DND-41 (cell line): ENCODE data around the gene MCOLN1.

Source experiments
- ATAC-seq: fragments of 200-7000 bp; cut with Tn5 transposase; 3 replicates; pipeline ENCODE4 v1.9.1; 2021; ENCODE audit warnings: low read depth; ENCODE audit not compliant: insufficient read depth
- DNase-seq: peaks from one replicate; pipeline ENCODE4 v3.0.0-alpha.2; 2020
- H2AFZ ChIP-seq: 2 replicates; pipeline ENCODE4 v1.6.0; 2012; ENCODE audit warnings: low read depth, low read length
- H3K27ac ChIP-seq: 2 replicates; pipeline ENCODE4 v1.5.1; 2012; ENCODE audit warnings: low read length, inconsistent platforms
- H3K27me3 ChIP-seq: fragments of 200-600 bp; sonication (generic); 2 replicates; pipeline ENCODE4 v1.6.0; 2012; ENCODE audit warnings: low read length, mild to moderate bottlenecking, inconsistent platforms; ENCODE audit not compliant: insufficient read depth, poor library complexity
- H3K36me3 ChIP-seq: 2 replicates; pipeline ENCODE4 v1.5.1; 2012; ENCODE audit warnings: low read length, inconsistent platforms; ENCODE audit not compliant: insufficient read depth
- H3K4me1 ChIP-seq: 2 replicates; pipeline ENCODE4 v1.5.1; 2012; ENCODE audit warnings: mild to moderate bottlenecking, low read length; ENCODE audit not compliant: insufficient read depth
- H3K4me2 ChIP-seq: 2 replicates; pipeline ENCODE4 v1.6.0; 2012; ENCODE audit warnings: mild to moderate bottlenecking, moderate library complexity, low read length, inconsistent platforms; ENCODE audit not compliant: insufficient read depth
- H3K4me3 ChIP-seq, 2 experiments: fragments of 200-600 bp in 1 of 2; shearing (Covaris generic) in 1 of 2; 2 replicates each; pipeline ENCODE4 v1.5.1; 2012 to 2016; ENCODE audit warnings: inconsistent platforms in 2 of 2, low read length in 2 of 2, mild to moderate bottlenecking in 2 of 2, low read depth in 1 of 2, moderate library complexity in 1 of 2
- H3K79me2 ChIP-seq: 2 replicates; pipeline ENCODE4 v1.6.0; 2012; ENCODE audit warnings: low read length, inconsistent platforms; ENCODE audit not compliant: insufficient read depth
- H3K9ac ChIP-seq: 2 replicates; pipeline ENCODE4 v1.6.0; 2012; ENCODE audit warnings: low read depth, mild to moderate bottlenecking, inconsistent platforms, low read length, moderate library complexity
- H3K9me3 ChIP-seq: 2 replicates; pipeline ENCODE4 v1.5.1; 2012; ENCODE audit warnings: low read length, moderate library complexity, mild to moderate bottlenecking, inconsistent platforms; ENCODE audit not compliant: insufficient read depth, severe bottlenecking
- H4K20me1 ChIP-seq: 2 replicates; pipeline ENCODE4 v1.6.0; 2012; ENCODE audit warnings: low read length; ENCODE audit not compliant: insufficient read depth
- EZH2 ChIP-seq: IDR thresholded peaks from 3 replicates; pipeline ENCODE4 v1.6.1; 2012; ENCODE audit warnings: borderline replicate concordance, low read depth, mild to moderate bottlenecking, moderate library complexity, low read length, inconsistent platforms; ENCODE audit not compliant: severe bottlenecking
- TF ChIP-seq, protein P1 (sequence below): IDR thresholded peaks from 2 replicates; pipeline ENCODE4 v1.5.1; 2012; ENCODE audit warnings: borderline replicate concordance, low read length, moderate library complexity, mild to moderate bottlenecking; ENCODE audit not compliant: poor library complexity, severe bottlenecking; ENCODE audit errors: extremely low read depth

The MCOLN1 gene

DNA sequence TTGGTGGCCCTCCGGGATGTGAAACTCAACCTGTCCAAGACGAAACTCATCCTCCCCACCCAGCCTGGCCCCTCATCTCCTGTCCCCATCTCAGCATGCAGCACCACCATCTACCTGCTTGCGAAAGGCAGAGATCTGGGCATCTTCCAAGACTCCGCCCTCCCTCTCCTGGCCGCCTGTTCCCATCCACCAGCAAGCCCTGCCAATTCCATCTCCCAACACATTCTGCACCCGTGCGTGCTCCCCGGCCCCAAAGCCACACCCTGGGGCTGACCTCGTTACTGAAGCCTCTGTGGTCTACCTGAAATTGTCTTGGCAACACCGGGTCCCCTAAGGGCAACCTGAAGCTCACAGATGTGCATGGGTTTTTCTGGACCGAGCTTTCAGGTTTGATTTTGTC is 60.0 kb downstream of the MCOLN1 start:
- H3K4me3 ChIP-seq = no peak overlapping the region
- H3K36me3 ChIP-seq = no peaks in the 10 kb centered on the region
- H3K79me2 ChIP-seq = no peaks in the 10 kb centered on the region
- DNase-seq (no peak), ATAC-seq (no peak)
- H3K4me1 ChIP-seq = no peaks in the 10 kb centered on the region
- H3K27me3 ChIP-seq = no peaks in the 10 kb centered on the region
- no peak overlapping the region for H2AFZ ChIP-seq
- no peak for TF ChIP-seq EZH2
- TF ChIP-seq, protein P1, sequence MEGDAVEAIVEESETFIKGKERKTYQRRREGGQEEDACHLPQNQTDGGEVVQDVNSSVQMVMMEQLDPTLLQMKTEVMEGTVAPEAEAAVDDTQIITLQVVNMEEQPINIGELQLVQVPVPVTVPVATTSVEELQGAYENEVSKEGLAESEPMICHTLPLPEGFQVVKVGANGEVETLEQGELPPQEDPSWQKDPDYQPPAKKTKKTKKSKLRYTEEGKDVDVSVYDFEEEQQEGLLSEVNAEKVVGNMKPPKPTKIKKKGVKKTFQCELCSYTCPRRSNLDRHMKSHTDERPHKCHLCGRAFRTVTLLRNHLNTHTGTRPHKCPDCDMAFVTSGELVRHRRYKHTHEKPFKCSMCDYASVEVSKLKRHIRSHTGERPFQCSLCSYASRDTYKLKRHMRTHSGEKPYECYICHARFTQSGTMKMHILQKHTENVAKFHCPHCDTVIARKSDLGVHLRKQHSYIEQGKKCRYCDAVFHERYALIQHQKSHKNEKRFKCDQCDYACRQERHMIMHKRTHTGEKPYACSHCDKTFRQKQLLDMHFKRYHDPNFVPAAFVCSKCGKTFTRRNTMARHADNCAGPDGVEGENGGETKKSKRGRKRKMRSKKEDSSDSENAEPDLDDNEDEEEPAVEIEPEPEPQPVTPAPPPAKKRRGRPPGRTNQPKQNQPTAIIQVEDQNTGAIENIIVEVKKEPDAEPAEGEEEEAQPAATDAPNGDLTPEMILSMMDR = no peak
- H3K27ac ChIP-seq = no peak overlapping the region
- no peak overlapping the region for H3K4me2 ChIP-seq
- no peaks in the 10 kb centered on the region for H3K9me3 ChIP-seq
- H3K9ac ChIP-seq = no peak overlapping the region
- H4K20me1 ChIP-seq = no peaks in the 10 kb centered on the region
